ENCODE results near the gene MYBPC3.

MYBPC3 gene

GRCh38 chr11:47361419-47361818 is 8.9 kb upstream of the MYBPC3 start:
- Histone ChIP-seq H3K9me2 (replicated peaks; ENCODE audit: low read depth, low read length) (no peaks in the 10 kb centered on the region), H3K4me3 (ENCODE audit: low read length, poor library complexity, severe bottlenecking) (no peak overlapping the region), H3K4me2 (ENCODE audit: low read depth, low read length, poor library complexity, severe bottlenecking) (no peak overlapping the region), H3K27me3 (ENCODE audit: insufficient read depth, low read length, poor library complexity, severe bottlenecking) (no peaks in the 10 kb centered on the region), H3K9me3 (ENCODE audit: insufficient read depth, low read depth, low read length) (no peaks in the 10 kb centered on the region), H3K79me2 (ENCODE audit: insufficient read depth, low read length) (no peaks in the 10 kb centered on the region), H3K36me3 (ENCODE audit: insufficient read depth, low read length) (no peaks in the 10 kb centered on the region), H2AFZ (ENCODE audit: low read length) (peak overlapping the region; percentile 8; the same call in 1 of the 2 replicates), H3K9ac (ENCODE audit: low read depth, low read length, poor library complexity, severe bottlenecking) (peak overlapping the region; percentile 52), H4K20me1 (ENCODE audit: insufficient read depth, low read length, poor library complexity, severe bottlenecking) (no peaks in the 10 kb centered on the region), H3K4me1 (ENCODE audit: insufficient read depth, low read length, poor library complexity, severe bottlenecking) (peaks cover 39% of the 10 kb centered on the region), H3F3A (ENCODE audit: low read depth) (no peaks in the 10 kb centered on the region; the same call in 1 of the 2 replicates)
- TF ChIP-seq EZH2phosphoT487 (IDR thresholded peaks at IDR 0.05; ENCODE audit: borderline replicate concordance) (no peak), CTCF (conservative IDR thresholded peaks at IDR 0.05; ENCODE audit: low read length) (0 out of 2 replicates have a peak, but pooled peaks have one; percentile 20)

- H3K27me3 ChIP-seq (ENCODE audit: insufficient read depth, low read length, poor library complexity, severe bottlenecking), result no peaks in the 10 kb centered on the region
- H3K79me2 ChIP-seq (ENCODE audit: insufficient read depth, low read length), result no peaks in the 10 kb centered on the region
- H2AFZ ChIP-seq (ENCODE audit: low read length), result no peak overlapping the region
- H3K4me1 ChIP-seq (ENCODE audit: insufficient read depth, low read length, poor library complexity, severe bottlenecking), result peaks cover 39% of the 10 kb centered on the region
- no peaks in the 10 kb centered on the region for H3K9me3 ChIP-seq (ENCODE audit: insufficient read depth, low read depth, low read length)
- no peaks in the 10 kb centered on the region for H3K9me2 ChIP-seq (replicated peaks; ENCODE audit: low read depth, low read length)
- H3K36me3 ChIP-seq (ENCODE audit: insufficient read depth, low read length), result no peaks in the 10 kb centered on the region
- peak overlapping the region; percentile 14 for H3K4me3 ChIP-seq (ENCODE audit: low read length, poor library complexity, severe bottlenecking)
- H4K20me1 ChIP-seq (ENCODE audit: insufficient read depth, low read length, poor library complexity, severe bottlenecking), result no peaks in the 10 kb centered on the region
- H3K4me2 ChIP-seq (ENCODE audit: low read depth, low read length, poor library complexity, severe bottlenecking), result peak overlapping the region; percentile 52
- TF ChIP-seq EZH2phosphoT487 (IDR thresholded peaks at IDR 0.05; ENCODE audit: borderline replicate concordance), result no peak
- no peak for TF ChIP-seq CTCF (conservative IDR thresholded peaks at IDR 0.05; ENCODE audit: low read length)
- peak overlapping the region; percentile 68 for H3K9ac ChIP-seq (ENCODE audit: low read depth, low read length, poor library complexity, severe bottlenecking)
- H3F3A ChIP-seq (ENCODE audit: low read depth), result no peaks in the 10 kb centered on the region; the same call in 1 of the 2 replicates
Measured at GRCh38 chr11:47360341-47360740, 7.8 kb upstream of the MYBPC3 start.

GRCh38 chr11:47359586-47359985 is 7.1 kb upstream of the MYBPC3 start:
- no peaks in the 10 kb centered on the region for H4K20me1 ChIP-seq (ENCODE audit: insufficient read depth, low read length, poor library complexity, severe bottlenecking)
- H3K9me3 ChIP-seq (ENCODE audit: insufficient read depth, low read depth, low read length), result no peaks in the 10 kb centered on the region
- no peaks in the 10 kb centered on the region for H3K36me3 ChIP-seq (ENCODE audit: insufficient read depth, low read length)
- no peaks in the 10 kb centered on the region for H3K9me2 ChIP-seq (replicated peaks; ENCODE audit: low read depth, low read length)
- H3K9ac ChIP-seq (ENCODE audit: low read depth, low read length, poor library complexity, severe bottlenecking), result peak overlapping the region; percentile 68
- peaks cover 39% of the 10 kb centered on the region for H3K4me1 ChIP-seq (ENCODE audit: insufficient read depth, low read length, poor library complexity, severe bottlenecking)
- H3K4me3 ChIP-seq (ENCODE audit: low read length, poor library complexity, severe bottlenecking), result peak overlapping the region; percentile 14
- no peaks in the 10 kb centered on the region for H3K79me2 ChIP-seq (ENCODE audit: insufficient read depth, low read length)
- no peaks in the 10 kb centered on the region for H3K27me3 ChIP-seq (ENCODE audit: insufficient read depth, low read length, poor library complexity, severe bottlenecking)
- H3F3A ChIP-seq (ENCODE audit: low read depth), result no peaks in the 10 kb centered on the region; the same call in 1 of the 2 replicates
- TF ChIP-seq EZH2phosphoT487 (IDR thresholded peaks at IDR 0.05; ENCODE audit: borderline replicate concordance) (no peak), CTCF (conservative IDR thresholded peaks at IDR 0.05; ENCODE audit: low read length) (peak; percentile 15; the same call in 1 of the 2 replicates)
- no peak overlapping the region for H2AFZ ChIP-seq (ENCODE audit: low read length)
- peak overlapping the region; percentile 52 for H3K4me2 ChIP-seq (ENCODE audit: low read depth, low read length, poor library complexity, severe bottlenecking)

Measured in Loucy (cell line).